ENCODE results near the gene RCSD1. TPM values are rescaled to one million over a fixed set of nuclear protein-coding genes. Genes with fewer than 3 reads are reported as not detected.

RCSD1 gene
- total and polyA plus RNA-seq, 2 experiments from 2014 or later: 0.77 to 0.80 TPM

GRCh38 chr1:167701510-167701909 lies 71.5 kb downstream of the RCSD1 start:
- Histone ChIP-seq H2AFZ (no peak overlapping the region), H3K79me2 (no peaks in the 10 kb centered on the region), H3K4me3 (no peak overlapping the region), H3K9me2 (replicated peaks; ENCODE audit: insufficient read depth) (no peaks in the 10 kb centered on the region), H3K36me3 (replicated peaks; ENCODE audit: insufficient read depth, low read depth) (no peaks in the 10 kb centered on the region), H3K27ac (no peak overlapping the region), H4K20me1 (ENCODE audit: insufficient read depth, poor library complexity, severe bottlenecking) (no peaks in the 10 kb centered on the region), H3K4me2 (no peak overlapping the region), H3K27me3 (no peaks in the 10 kb centered on the region), H3K9me3 (ENCODE audit: low read depth) (no peaks in the 10 kb centered on the region), H3K4me1 (ENCODE audit: insufficient read depth) (no peaks in the 10 kb centered on the region)
- TF ChIP-seq EZH2 (IDR thresholded peaks at IDR 0.05; ENCODE audit: borderline replicate concordance) (no peak), CTCF (IDR thresholded peaks at IDR 0.05; ENCODE audit: poor library complexity) (no peak), EZH2phosphoT487 (IDR thresholded peaks at IDR 0.05; ENCODE audit: low read depth, severe bottlenecking, unreplicated experiment) (no peak)
- WGBS (ENCODE audit: low lambda C conversion rate, missing lambda C conversion rate): 57% methylated on average over 1 of the region's 1 CpG
- no peak for DNase-seq (ENCODE audit: low spot score)

GRCh38 chr1:167703557-167703956 lies 73.5 kb downstream of the RCSD1 start:
- Histone ChIP-seq H3K4me1 (ENCODE audit: insufficient read depth) (no peaks in the 10 kb centered on the region), H3K27me3 (no peaks in the 10 kb centered on the region), H4K20me1 (ENCODE audit: insufficient read depth, poor library complexity, severe bottlenecking) (no peaks in the 10 kb centered on the region), H3K36me3 (replicated peaks; ENCODE audit: insufficient read depth, low read depth) (no peaks in the 10 kb centered on the region), H3K4me3 (no peak overlapping the region), H2AFZ (no peak overlapping the region), H3K79me2 (no peaks in the 10 kb centered on the region), H3K9me3 (ENCODE audit: low read depth) (no peaks in the 10 kb centered on the region), H3K4me2 (no peak overlapping the region), H3K27ac (no peak overlapping the region), H3K9me2 (replicated peaks; ENCODE audit: insufficient read depth) (no peaks in the 10 kb centered on the region)
- 100% methylated on average over 1 of the region's 1 CpG for WGBS (ENCODE audit: low lambda C conversion rate, missing lambda C conversion rate)
- TF ChIP-seq EZH2 (IDR thresholded peaks at IDR 0.05; ENCODE audit: borderline replicate concordance): no peak
- TF ChIP-seq CTCF (IDR thresholded peaks at IDR 0.05; ENCODE audit: poor library complexity): no peak
- TF ChIP-seq EZH2phosphoT487 (IDR thresholded peaks at IDR 0.05; ENCODE audit: low read depth, severe bottlenecking, unreplicated experiment): no peak
- DNase-seq (ENCODE audit: low spot score): no peak

DNA sequence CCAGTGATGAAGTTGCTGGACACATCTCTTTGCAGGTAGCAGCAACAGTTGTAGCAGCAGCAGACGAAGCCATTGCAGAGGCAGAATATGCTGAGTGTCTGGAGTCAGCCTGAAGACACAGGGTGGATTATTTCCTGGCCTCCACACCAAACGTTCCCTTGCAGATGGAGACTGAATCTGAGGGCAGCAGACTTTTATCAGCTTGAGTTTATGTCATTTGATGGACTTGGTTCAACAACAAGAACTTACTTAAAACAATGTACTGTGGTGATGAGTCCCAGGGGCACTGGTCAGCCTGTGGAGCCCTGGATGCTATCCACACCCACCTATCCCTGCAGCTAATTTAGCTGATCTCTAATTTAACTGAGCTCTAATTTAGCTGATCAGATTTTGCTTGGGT lies 74.7 kb downstream of the RCSD1 start:
- no peaks in the 10 kb centered on the region for H4K20me1 ChIP-seq (ENCODE audit: insufficient read depth, poor library complexity, severe bottlenecking)
- no peaks in the 10 kb centered on the region for H3K27me3 ChIP-seq
- H3K9me3 ChIP-seq (ENCODE audit: low read depth): no peaks in the 10 kb centered on the region
- H3K4me1 ChIP-seq (ENCODE audit: insufficient read depth): no peaks in the 10 kb centered on the region
- WGBS (ENCODE audit: low lambda C conversion rate, missing lambda C conversion rate): 56% methylated on average over 2 of the region's 2 CpGs
- H3K79me2 ChIP-seq: no peaks in the 10 kb centered on the region
- H3K4me2 ChIP-seq: no peak overlapping the region
- H3K36me3 ChIP-seq (replicated peaks; ENCODE audit: insufficient read depth, low read depth): no peaks in the 10 kb centered on the region
- H3K27ac ChIP-seq: no peak overlapping the region
- no peak for DNase-seq (ENCODE audit: low spot score)
- H3K4me3 ChIP-seq: no peak overlapping the region
- H3K9me2 ChIP-seq (replicated peaks; ENCODE audit: insufficient read depth): no peaks in the 10 kb centered on the region
- H2AFZ ChIP-seq: no peak overlapping the region
- no peak for TF ChIP-seq CTCF (IDR thresholded peaks at IDR 0.05; ENCODE audit: poor library complexity)
- TF ChIP-seq EZH2 (IDR thresholded peaks at IDR 0.05; ENCODE audit: borderline replicate concordance): no peak
- TF ChIP-seq EZH2phosphoT487 (IDR thresholded peaks at IDR 0.05; ENCODE audit: low read depth, severe bottlenecking, unreplicated experiment): no peak

- H3K9me2 ChIP-seq (replicated peaks; ENCODE audit: insufficient read depth): no peaks in the 10 kb centered on the region
- H3K36me3 ChIP-seq (replicated peaks; ENCODE audit: insufficient read depth, low read depth): no peaks in the 10 kb centered on the region
- no peaks in the 10 kb centered on the region for H3K27me3 ChIP-seq
- no peak overlapping the region for H3K27ac ChIP-seq
- 33% methylated on average over 6 of the region's 6 CpGs for WGBS (ENCODE audit: low lambda C conversion rate, missing lambda C conversion rate)
- no peaks in the 10 kb centered on the region for H3K9me3 ChIP-seq (ENCODE audit: low read depth)
- H3K79me2 ChIP-seq: no peaks in the 10 kb centered on the region
- no peak overlapping the region for H2AFZ ChIP-seq
- TF ChIP-seq EZH2 (IDR thresholded peaks at IDR 0.05; ENCODE audit: borderline replicate concordance): no peak
- TF ChIP-seq EZH2phosphoT487 (IDR thresholded peaks at IDR 0.05; ENCODE audit: low read depth, severe bottlenecking, unreplicated experiment): no peak
- no peak for TF ChIP-seq CTCF (IDR thresholded peaks at IDR 0.05; ENCODE audit: poor library complexity)
- H3K4me3 ChIP-seq: no peak overlapping the region
- no peaks in the 10 kb centered on the region for H3K4me1 ChIP-seq (ENCODE audit: insufficient read depth)
- no peaks in the 10 kb centered on the region for H4K20me1 ChIP-seq (ENCODE audit: insufficient read depth, poor library complexity, severe bottlenecking)
- H3K4me2 ChIP-seq: no peak overlapping the region
- DNase-seq (ENCODE audit: low spot score): no peak
Observed at GRCh38 chr1:167705250-167705649, 75.2 kb downstream of the RCSD1 start.

Data from hepatocyte (in vitro differentiated cells).